ENCODE data around the gene CDC37L1. TPM values are rescaled to one million over a fixed set of nuclear protein-coding genes. Genes with fewer than 3 reads are reported as not detected.

The CDC37L1 gene
- total and polyA plus RNA-seq, 2 experiments from 2014 or later = 26.2 to 26.4 TPM

DNA sequence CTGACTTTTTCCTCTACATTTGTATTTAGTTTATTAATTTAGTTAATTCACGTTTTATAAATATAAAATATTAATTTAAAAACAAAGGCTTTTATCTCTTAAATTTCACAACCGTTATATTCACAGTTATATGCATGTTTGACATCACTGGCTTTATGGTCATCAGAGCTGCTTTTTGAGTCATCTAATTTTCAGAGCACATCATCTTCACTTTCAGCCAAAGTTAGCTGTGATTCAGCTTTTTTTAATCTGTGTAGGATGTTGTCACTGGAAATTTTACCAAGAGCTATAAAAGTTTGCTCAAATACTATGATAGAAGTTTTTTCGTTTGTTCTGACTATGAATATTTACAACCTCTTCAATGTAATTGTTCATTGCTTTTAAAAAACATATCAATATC, 12.4 kb downstream of the CDC37L1 start:
- peak overlapping the region; percentile 72 for H3K27ac ChIP-seq
- peaks cover 34% of the 10 kb centered on the region for H3K4me1 ChIP-seq (ENCODE audit: insufficient read depth)
- in situ Hi-C loops (cut with MboI) = no loop called here
- H3K36me3 ChIP-seq (ENCODE audit: low read depth) = peaks cover 19% of the 10 kb centered on the region
- H3K9me3 ChIP-seq (ENCODE audit: low read depth) = no peaks in the 10 kb centered on the region
- peak overlapping the region; percentile 53 for H3K4me2 ChIP-seq (ENCODE audit: unreplicated experiment)
- H2AFZ ChIP-seq = no peak overlapping the region
- H3K9ac ChIP-seq = peak overlapping the region; percentile 31; the same call in 1 of the 2 replicates
- H3K27me3 ChIP-seq (replicated peaks; ENCODE audit: insufficient read depth) = no peaks in the 10 kb centered on the region
- no peaks in the 10 kb centered on the region for H3K9me2 ChIP-seq (ENCODE audit: insufficient read depth)
- no peaks in the 10 kb centered on the region for H4K20me1 ChIP-seq (ENCODE audit: insufficient read depth)
- no peak overlapping the region for H3K4me3 ChIP-seq
- peaks cover 45% of the 10 kb centered on the region for H3F3A ChIP-seq (ENCODE audit: insufficient read depth)
- 4 to 5% methylated on average over 3 of the region's 3 CpGs for WGBS, 2 experiments (ENCODE audit: low coverage in 1 of 2, low lambda C conversion rate in 2 of 2, missing lambda C conversion rate in 2 of 2)
- peak; percentile 95 for DNase-seq
- no peak for TF ChIP-seq EZH2 (IDR thresholded peaks at IDR 0.05; ENCODE audit: insufficient read depth, poor library complexity, severe bottlenecking)
- TF ChIP-seq EZH2phosphoT487 (IDR thresholded peaks at IDR 0.05; ENCODE audit: insufficient read depth, low read depth) = no peak
- H3K79me2 ChIP-seq (ENCODE audit: insufficient read depth) = peaks cover 83% of the 10 kb centered on the region

DNA sequence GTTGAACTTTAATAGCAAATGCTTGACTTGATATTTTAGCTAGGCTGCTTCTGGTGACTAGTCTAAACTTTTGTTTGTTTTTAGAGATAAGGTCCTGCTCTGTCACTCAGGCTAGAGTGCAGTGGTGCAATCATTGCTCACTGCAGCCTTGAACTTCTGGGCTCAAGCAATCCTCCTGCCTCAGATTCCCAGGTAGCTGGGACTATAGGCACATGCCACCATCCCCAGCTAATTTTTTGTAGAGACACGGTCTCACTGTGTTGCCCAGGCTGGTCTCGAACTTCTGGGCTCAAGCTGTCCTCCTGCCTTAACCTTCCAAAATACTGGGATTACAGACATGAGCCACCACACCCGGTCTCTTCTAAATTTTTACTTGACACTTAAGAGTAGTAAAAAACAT, 20.7 kb downstream of the CDC37L1 start:
- Histone ChIP-seq H3K4me2 (ENCODE audit: unreplicated experiment) (no peak overlapping the region), H2AFZ (no peak overlapping the region), H3K79me2 (ENCODE audit: insufficient read depth) (peaks cover 40% of the 10 kb centered on the region), H3K4me1 (ENCODE audit: insufficient read depth) (peaks cover 15% of the 10 kb centered on the region), H3K36me3 (ENCODE audit: low read depth) (peaks cover 52% of the 10 kb centered on the region), H3F3A (ENCODE audit: insufficient read depth) (peaks cover 30% of the 10 kb centered on the region), H4K20me1 (ENCODE audit: insufficient read depth) (no peaks in the 10 kb centered on the region), H3K9me2 (ENCODE audit: insufficient read depth) (no peaks in the 10 kb centered on the region), H3K9ac (no peak overlapping the region), H3K27ac (no peak overlapping the region), H3K9me3 (ENCODE audit: low read depth) (no peaks in the 10 kb centered on the region), H3K27me3 (replicated peaks; ENCODE audit: insufficient read depth) (no peaks in the 10 kb centered on the region), H3K4me3 (no peak overlapping the region)
- in situ Hi-C loops (cut with MboI) = no loop called here
- no peak for TF ChIP-seq EZH2 (IDR thresholded peaks at IDR 0.05; ENCODE audit: insufficient read depth, poor library complexity, severe bottlenecking)
- TF ChIP-seq EZH2phosphoT487 (IDR thresholded peaks at IDR 0.05; ENCODE audit: insufficient read depth, low read depth) = no peak
- DNase-seq = no peak
- WGBS, 2 experiments (ENCODE audit: low coverage in 1 of 2, low lambda C conversion rate in 2 of 2, missing lambda C conversion rate in 2 of 2) = 97 to 100% methylated on average over 3 of the region's 3 CpGs

DNA sequence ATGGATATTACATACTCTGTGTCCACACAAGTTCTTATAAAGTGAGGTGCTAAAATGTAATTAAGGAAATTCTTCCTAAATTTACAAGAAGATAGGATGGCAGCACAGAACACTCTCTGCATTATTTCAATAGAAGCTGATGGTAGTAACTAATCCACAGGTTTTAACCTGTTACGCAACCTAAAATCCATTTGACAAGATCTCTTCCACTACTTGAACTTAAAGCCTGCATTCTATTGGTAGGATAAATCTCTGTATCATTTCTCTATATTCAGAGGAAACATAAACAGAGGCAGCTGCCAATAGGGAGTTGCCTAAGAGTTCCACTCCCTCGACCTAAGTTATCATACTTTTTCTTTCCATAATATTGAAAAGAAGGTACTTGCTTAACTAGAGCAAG, 21.6 kb downstream of the CDC37L1 start:
- Histone ChIP-seq H3K27me3 (replicated peaks; ENCODE audit: insufficient read depth) (no peaks in the 10 kb centered on the region), H3K27ac (no peak overlapping the region), H3K4me2 (ENCODE audit: unreplicated experiment) (no peak overlapping the region), H3K4me3 (no peak overlapping the region), H2AFZ (no peak overlapping the region), H4K20me1 (ENCODE audit: insufficient read depth) (no peaks in the 10 kb centered on the region), H3F3A (ENCODE audit: insufficient read depth) (peaks cover 30% of the 10 kb centered on the region), H3K9me2 (ENCODE audit: insufficient read depth) (no peaks in the 10 kb centered on the region), H3K4me1 (ENCODE audit: insufficient read depth) (peaks cover 15% of the 10 kb centered on the region), H3K79me2 (ENCODE audit: insufficient read depth) (peaks cover 32% of the 10 kb centered on the region), H3K9ac (no peak overlapping the region), H3K36me3 (ENCODE audit: low read depth) (peaks cover 60% of the 10 kb centered on the region), H3K9me3 (ENCODE audit: low read depth) (no peaks in the 10 kb centered on the region)
- in situ Hi-C loops (cut with MboI) = no loop called here
- no peak for DNase-seq
- TF ChIP-seq EZH2phosphoT487 (IDR thresholded peaks at IDR 0.05; ENCODE audit: insufficient read depth, low read depth) (no peak), EZH2 (IDR thresholded peaks at IDR 0.05; ENCODE audit: insufficient read depth, poor library complexity, severe bottlenecking) (no peak)
- WGBS, 2 experiments (ENCODE audit: low coverage in 1 of 2, low lambda C conversion rate in 2 of 2, missing lambda C conversion rate in 2 of 2) = 96 to 100% methylated on average over 2 of the region's 2 CpGs

DNA sequence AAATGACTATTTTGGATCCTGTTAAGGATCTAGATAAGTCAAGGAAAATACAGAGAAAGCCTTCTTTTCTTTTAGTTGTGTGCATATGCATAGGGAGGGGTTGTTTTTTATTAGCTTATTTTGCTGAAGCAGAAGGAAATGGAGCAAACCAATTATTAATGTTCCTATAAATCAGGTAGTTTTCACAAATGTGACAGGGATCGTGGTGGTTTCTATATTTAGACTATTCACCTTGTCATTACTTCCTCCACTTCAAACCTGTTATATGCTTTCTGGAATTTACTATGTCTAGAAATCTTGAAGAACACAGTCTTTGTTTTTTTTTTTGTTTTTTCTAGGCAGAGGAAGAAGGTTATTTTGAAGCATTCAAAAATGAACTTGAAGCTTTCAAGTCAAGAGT, 22.2 kb downstream of the CDC37L1 start:
- peaks cover 26% of the 10 kb centered on the region for H3K79me2 ChIP-seq (ENCODE audit: insufficient read depth)
- TF ChIP-seq EZH2phosphoT487 (IDR thresholded peaks at IDR 0.05; ENCODE audit: insufficient read depth, low read depth) = no peak
- TF ChIP-seq EZH2 (IDR thresholded peaks at IDR 0.05; ENCODE audit: insufficient read depth, poor library complexity, severe bottlenecking) = no peak
- peaks cover 15% of the 10 kb centered on the region for H3K4me1 ChIP-seq (ENCODE audit: insufficient read depth)
- no peaks in the 10 kb centered on the region for H4K20me1 ChIP-seq (ENCODE audit: insufficient read depth)
- no peak overlapping the region for H3K9ac ChIP-seq
- H2AFZ ChIP-seq = no peak overlapping the region
- no peak overlapping the region for H3K4me2 ChIP-seq (ENCODE audit: unreplicated experiment)
- no peak overlapping the region for H3K27ac ChIP-seq
- H3K9me2 ChIP-seq (ENCODE audit: insufficient read depth) = no peaks in the 10 kb centered on the region
- WGBS, 2 experiments (ENCODE audit: low coverage in 1 of 2, low lambda C conversion rate in 2 of 2, missing lambda C conversion rate in 2 of 2) = 96 to 100% methylated on average over 1 of the region's 1 CpG
- H3K27me3 ChIP-seq (replicated peaks; ENCODE audit: insufficient read depth) = no peaks in the 10 kb centered on the region
- no peaks in the 10 kb centered on the region for H3K9me3 ChIP-seq (ENCODE audit: low read depth)
- no peak for DNase-seq
- no peak overlapping the region for H3K4me3 ChIP-seq
- H3K36me3 ChIP-seq (ENCODE audit: low read depth) = peaks cover 66% of the 10 kb centered on the region
- in situ Hi-C loops (cut with MboI) = no loop called here
- peaks cover 24% of the 10 kb centered on the region for H3F3A ChIP-seq (ENCODE audit: insufficient read depth)

DNA sequence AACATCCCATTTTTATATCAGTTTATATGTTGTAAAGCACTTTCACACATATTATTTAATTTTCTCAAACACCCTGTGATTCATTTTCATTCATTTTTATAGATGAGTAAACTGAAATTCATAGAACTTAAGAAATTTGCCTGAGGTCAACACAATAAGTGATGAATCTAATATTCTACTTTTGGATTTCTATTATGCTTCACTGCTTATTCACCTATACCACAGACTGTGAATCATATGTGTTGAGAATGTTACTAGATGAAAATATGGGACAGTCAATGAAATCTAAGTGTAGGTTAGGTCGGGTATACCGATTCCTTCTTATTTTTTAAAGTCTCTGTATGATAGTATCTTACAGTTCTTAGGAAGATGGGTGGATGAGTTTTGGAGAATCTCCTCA, 24.8 kb downstream of the CDC37L1 start:
- in situ Hi-C loops (cut with MboI) = no loop called here
- Histone ChIP-seq H3K79me2 (ENCODE audit: insufficient read depth) (0 out of 2 replicates have a peak, but pooled peaks cover 6% of the 10 kb centered on the region), H3K36me3 (ENCODE audit: low read depth) (peaks cover 60% of the 10 kb centered on the region), H2AFZ (no peak overlapping the region), H3K4me1 (ENCODE audit: insufficient read depth) (peaks cover 15% of the 10 kb centered on the region), H3K9ac (no peak overlapping the region), H3K4me3 (no peak overlapping the region), H3K9me2 (ENCODE audit: insufficient read depth) (no peaks in the 10 kb centered on the region), H3K27ac (peak overlapping the region; percentile 26; the same call in 1 of the 2 replicates), H3K4me2 (ENCODE audit: unreplicated experiment) (no peak overlapping the region), H3K27me3 (replicated peaks; ENCODE audit: insufficient read depth) (no peaks in the 10 kb centered on the region), H3K9me3 (ENCODE audit: low read depth) (no peaks in the 10 kb centered on the region), H4K20me1 (ENCODE audit: insufficient read depth) (no peaks in the 10 kb centered on the region; the same call in 1 of the 2 replicates), H3F3A (ENCODE audit: insufficient read depth) (peaks cover 21% of the 10 kb centered on the region)
- WGBS, 2 experiments (ENCODE audit: low coverage in 1 of 2, low lambda C conversion rate in 2 of 2, missing lambda C conversion rate in 2 of 2) = 84 to 85% methylated on average over 2 of the region's 2 CpGs
- TF ChIP-seq EZH2phosphoT487 (IDR thresholded peaks at IDR 0.05; ENCODE audit: insufficient read depth, low read depth) = no peak
- DNase-seq = peak; percentile 55
